Type B pancreatic cell (in vitro differentiated cells): ENCODE results near the gene GUCY1A1. TPM values are rescaled to one million over a fixed set of nuclear protein-coding genes. Genes with fewer than 3 reads are reported as not detected.
"Not testable (repeated sequence)": the region's sequence is repeated elsewhere in the genome, so short reads cannot be mapped to it uniquely, and the experiment has no call there.

Experiments
- DNase-seq: peaks from one replicate; pipeline ENCODE4 v3.0.0; 2021; ENCODE audit warnings: mixed read lengths; ENCODE audit not compliant: unreplicated experiment; ENCODE audit errors: extremely low spot score
- H3K27ac Mint-ChIP-seq: 2 replicates; pipeline ENCODE4 v1.8.0; 2021; ENCODE audit warnings: mild to moderate bottlenecking, mixed read lengths
- H3K27me3 Mint-ChIP-seq: 2 replicates; pipeline ENCODE4 v1.8.0; 2021; ENCODE audit warnings: mixed read lengths
- H3K36me3 Mint-ChIP-seq: 2 replicates; pipeline ENCODE4 v1.8.0; 2021; ENCODE audit warnings: mixed read lengths
- H3K4me1 Mint-ChIP-seq: one replicate; pipeline ENCODE4 v1.8.0; 2021; ENCODE audit warnings: mixed read lengths; ENCODE audit not compliant: unreplicated experiment
- H3K4me3 Mint-ChIP-seq: 2 replicates; pipeline ENCODE4 v1.8.0; 2021; ENCODE audit warnings: mild to moderate bottlenecking, mixed read lengths
- H3K9me3 Mint-ChIP-seq: 2 replicates; pipeline ENCODE4 v1.8.0; 2021; ENCODE audit warnings: mixed read lengths
- total RNA-seq: library from RNA; stranded (reverse); gene quantifications from 2 replicates; pipeline ENCODE4 v1.2.1, GENCODE V29; 2021; ENCODE audit warnings: low replicate concordance
- TF ChIP-seq, protein P1 (sequence below): fragments of 200-600 bp; sonication (generic); conservative IDR thresholded peaks from 2 replicates; pipeline ENCODE4 v1.5.0; 2021; ENCODE audit warnings: antibody characterized with exemption, mild to moderate bottlenecking

Gene GUCY1A1
- total RNA-seq, 1 donor from 2014 or later: 6.2 TPM

DNA sequence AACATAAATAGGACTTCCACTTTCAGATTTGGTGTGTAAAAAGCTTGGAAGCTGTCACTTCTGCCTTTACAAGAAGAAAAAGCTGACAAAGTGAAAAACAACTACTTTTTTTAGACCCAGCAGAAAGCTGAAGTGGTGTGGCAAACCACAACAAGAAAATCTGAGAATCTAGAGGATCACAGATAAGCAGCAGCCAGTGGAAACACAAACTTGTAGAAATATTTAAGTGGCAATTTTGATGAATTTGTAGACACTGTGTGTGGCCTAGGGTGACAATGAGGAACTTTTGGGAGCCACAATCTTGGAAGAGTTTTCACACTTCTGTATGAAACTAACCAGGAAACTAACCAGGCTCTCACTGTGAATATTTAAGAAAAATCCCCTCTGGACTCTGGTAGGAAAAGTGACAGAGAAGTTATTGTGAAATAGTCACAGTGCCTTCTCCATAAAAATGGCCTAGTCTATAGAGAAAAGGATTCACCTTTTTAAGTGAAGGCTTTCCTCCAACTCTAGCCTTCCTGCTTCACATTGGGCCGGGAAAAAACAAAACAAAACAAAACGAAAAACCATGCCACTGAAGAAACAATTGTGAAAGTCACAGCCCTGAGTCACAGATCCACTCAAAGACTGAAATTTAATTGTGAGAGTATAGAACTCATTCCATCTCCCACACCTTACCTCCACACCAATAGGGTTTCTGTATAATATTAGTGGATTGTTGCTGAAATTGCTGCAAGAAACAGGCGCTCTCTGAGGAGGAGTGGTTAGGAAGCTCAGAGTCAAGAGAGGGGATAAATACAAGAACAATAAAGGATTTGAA is 26.7 kb upstream of the GUCY1A1 start:
- no peak overlapping the region for H3K27ac Mint-ChIP-seq
- TF ChIP-seq, protein P1, sequence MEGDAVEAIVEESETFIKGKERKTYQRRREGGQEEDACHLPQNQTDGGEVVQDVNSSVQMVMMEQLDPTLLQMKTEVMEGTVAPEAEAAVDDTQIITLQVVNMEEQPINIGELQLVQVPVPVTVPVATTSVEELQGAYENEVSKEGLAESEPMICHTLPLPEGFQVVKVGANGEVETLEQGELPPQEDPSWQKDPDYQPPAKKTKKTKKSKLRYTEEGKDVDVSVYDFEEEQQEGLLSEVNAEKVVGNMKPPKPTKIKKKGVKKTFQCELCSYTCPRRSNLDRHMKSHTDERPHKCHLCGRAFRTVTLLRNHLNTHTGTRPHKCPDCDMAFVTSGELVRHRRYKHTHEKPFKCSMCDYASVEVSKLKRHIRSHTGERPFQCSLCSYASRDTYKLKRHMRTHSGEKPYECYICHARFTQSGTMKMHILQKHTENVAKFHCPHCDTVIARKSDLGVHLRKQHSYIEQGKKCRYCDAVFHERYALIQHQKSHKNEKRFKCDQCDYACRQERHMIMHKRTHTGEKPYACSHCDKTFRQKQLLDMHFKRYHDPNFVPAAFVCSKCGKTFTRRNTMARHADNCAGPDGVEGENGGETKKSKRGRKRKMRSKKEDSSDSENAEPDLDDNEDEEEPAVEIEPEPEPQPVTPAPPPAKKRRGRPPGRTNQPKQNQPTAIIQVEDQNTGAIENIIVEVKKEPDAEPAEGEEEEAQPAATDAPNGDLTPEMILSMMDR: no peak
- no peaks in the 10 kb centered on the region for H3K9me3 Mint-ChIP-seq
- H3K4me1 Mint-ChIP-seq: no peaks in the 10 kb centered on the region
- H3K4me3 Mint-ChIP-seq: no peak overlapping the region
- no peaks in the 10 kb centered on the region for H3K27me3 Mint-ChIP-seq
- no peak for DNase-seq
- H3K36me3 Mint-ChIP-seq: no peaks in the 10 kb centered on the region

DNA sequence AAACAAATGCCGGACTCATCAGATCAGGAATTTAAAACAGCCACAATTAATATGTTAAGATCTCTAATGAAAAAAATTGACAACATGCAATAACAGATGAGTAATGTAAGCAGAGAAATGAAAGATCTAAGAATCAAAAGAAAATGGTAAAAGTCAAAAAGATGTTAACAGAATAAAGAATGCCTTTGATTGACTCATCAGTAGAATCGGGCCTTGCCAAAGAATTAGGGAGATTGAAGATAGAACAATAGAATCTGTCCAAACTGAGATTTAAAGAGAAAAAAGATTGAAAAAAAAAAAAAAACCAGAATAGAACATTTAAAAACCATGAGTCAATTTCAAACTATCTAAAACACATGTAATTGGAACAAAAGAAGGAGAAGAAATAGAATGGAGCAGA is 25.9 kb upstream of the GUCY1A1 start:
- no peaks in the 10 kb centered on the region for H3K4me1 Mint-ChIP-seq
- no peaks in the 10 kb centered on the region for H3K27me3 Mint-ChIP-seq
- H3K27ac Mint-ChIP-seq: no peak overlapping the region
- no peaks in the 10 kb centered on the region for H3K9me3 Mint-ChIP-seq
- no peaks in the 10 kb centered on the region for H3K36me3 Mint-ChIP-seq
- DNase-seq: no peak
- TF ChIP-seq, protein P1: no peak
- H3K4me3 Mint-ChIP-seq: no peak overlapping the region

DNA sequence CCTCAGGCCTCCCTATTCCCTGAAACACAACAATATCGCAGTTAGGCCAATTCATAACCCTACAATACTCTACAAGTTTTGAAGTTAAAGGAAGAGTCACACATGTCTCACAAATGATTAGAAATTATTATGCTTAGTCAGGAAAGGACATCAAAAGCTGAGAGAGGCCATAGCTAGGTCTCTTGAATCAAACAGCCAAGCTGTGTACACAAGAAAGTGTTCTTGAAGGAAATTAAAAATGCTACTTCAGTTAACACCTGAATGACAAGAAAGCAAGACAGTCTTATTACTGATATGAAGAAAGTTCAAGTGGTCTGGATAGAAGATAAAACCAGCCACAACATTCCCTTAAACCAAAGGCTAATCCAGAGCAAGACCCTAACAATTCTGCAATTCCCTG is 23.6 kb upstream of the GUCY1A1 start:
- H3K9me3 Mint-ChIP-seq: no peaks in the 10 kb centered on the region
- H3K36me3 Mint-ChIP-seq: no peaks in the 10 kb centered on the region
- no peak for DNase-seq
- H3K27ac Mint-ChIP-seq: no peak overlapping the region
- no peaks in the 10 kb centered on the region for H3K27me3 Mint-ChIP-seq
- TF ChIP-seq, protein P1: no peak
- H3K4me1 Mint-ChIP-seq: no peaks in the 10 kb centered on the region
- H3K4me3 Mint-ChIP-seq: no peak overlapping the region

DNA sequence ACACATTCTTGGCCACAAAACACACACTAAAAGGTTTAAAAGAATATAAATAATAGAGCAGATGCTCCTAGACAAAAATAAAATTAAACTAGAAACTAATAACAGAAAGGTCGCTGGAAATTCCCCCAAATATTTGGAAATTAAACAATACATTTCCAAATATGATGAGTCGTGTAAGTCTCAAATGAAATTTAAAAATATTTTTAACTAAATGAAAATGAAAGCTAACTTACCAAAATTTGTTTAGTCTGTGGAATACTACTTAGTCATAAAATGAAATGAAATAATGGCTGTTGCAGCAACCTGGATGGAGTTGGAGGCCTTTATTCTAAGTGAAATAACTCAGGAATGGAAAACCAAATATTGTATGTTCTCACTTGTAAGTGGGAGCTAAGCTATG is 20.6 kb upstream of the GUCY1A1 start:
- Mint-ChIP-seq H3K27me3 (no peaks in the 10 kb centered on the region), H3K9me3 (peaks cover 3% of the 10 kb centered on the region), H3K4me3 (no peak overlapping the region), H3K4me1 (no peaks in the 10 kb centered on the region), H3K27ac (no peak overlapping the region), H3K36me3 (no peaks in the 10 kb centered on the region)
- TF ChIP-seq, protein P1: no peak
- no peak for DNase-seq

DNA sequence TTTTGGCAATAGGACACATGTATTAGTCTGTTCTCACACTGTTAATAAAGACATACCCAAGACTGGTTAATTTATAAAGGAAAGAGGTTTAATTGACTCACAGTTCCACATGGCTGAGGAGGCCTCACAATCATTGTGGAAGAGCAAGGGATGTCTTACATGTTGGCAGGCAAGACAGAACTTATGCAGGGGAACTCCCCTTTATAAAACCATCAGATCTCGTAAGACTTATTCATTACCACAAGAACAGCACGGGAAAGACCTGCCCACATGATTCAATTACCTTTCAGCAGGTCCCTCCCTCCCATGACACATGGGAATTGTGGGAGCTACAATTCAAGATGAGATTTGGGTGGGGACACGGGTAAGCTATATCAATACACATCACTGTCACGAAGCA is 15.9 kb upstream of the GUCY1A1 start:
- H3K27ac Mint-ChIP-seq, H3K4me3 Mint-ChIP-seq, H3K9me3 Mint-ChIP-seq, H3K36me3 Mint-ChIP-seq, H3K4me1 Mint-ChIP-seq, DNase-seq, H3K27me3 Mint-ChIP-seq: not testable (repeated sequence)

DNA sequence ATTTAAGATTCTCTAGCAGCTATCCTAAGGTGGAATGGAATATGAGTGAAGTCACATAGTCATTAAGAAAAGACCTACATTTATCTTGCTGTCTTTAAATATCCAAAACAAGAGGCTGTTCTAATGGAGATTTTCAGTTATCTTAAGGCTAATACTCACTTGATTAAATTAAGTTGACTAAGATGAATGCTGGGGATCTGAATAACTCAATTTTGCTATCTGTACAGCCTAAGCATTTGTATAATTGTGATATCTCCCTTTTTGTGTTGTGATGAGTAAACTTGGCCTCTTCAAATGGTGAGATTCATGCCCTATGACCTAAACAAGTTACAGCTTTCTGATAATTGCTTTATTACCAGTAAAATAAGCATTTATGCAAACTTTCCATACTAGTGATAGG is 13.6 kb upstream of the GUCY1A1 start:
- no peak for DNase-seq
- Mint-ChIP-seq H3K36me3 (no peaks in the 10 kb centered on the region), H3K27me3 (no peaks in the 10 kb centered on the region), H3K4me1 (no peaks in the 10 kb centered on the region), H3K27ac (no peak overlapping the region), H3K4me3 (no peak overlapping the region), H3K9me3 (peaks cover 6% of the 10 kb centered on the region)
- TF ChIP-seq, protein P1: no peak
